HG03175 (cell line): ENCODE measurements around the gene GABRA5.

Source experiments
- ATAC-seq: cut with Tn5 transposase; IDR thresholded peaks from one replicate; pipeline ENCODE4 v1.9.1; 2021; ENCODE audit warnings: mild to moderate bottlenecking, moderate library complexity; ENCODE audit not compliant: unreplicated experiment

The GABRA5 gene

GRCh38 chr15:26921433-26921832 is 54.6 kb downstream of the GABRA5 start:
- ATAC-seq = no peak

GRCh38 chr15:26926081-26926480 is 59.2 kb downstream of the GABRA5 start:
- ATAC-seq = no peak

GRCh38 chr15:26928051-26928450 is 61.2 kb downstream of the GABRA5 start:
- ATAC-seq = no peak

- no peak for ATAC-seq
Measured at GRCh38 chr15:26929588-26929987, 62.7 kb downstream of the GABRA5 start.

- ATAC-seq = no peak
Measured at GRCh38 chr15:26934848-26935247, 68.0 kb downstream of the GABRA5 start.

GRCh38 chr15:26935322-26935721 is 68.5 kb downstream of the GABRA5 start:
- ATAC-seq = no peak

- no peak for ATAC-seq
Measured at GRCh38 chr15:26936502-26936901, 69.6 kb downstream of the GABRA5 start.

- ATAC-seq = no peak
Measured at GRCh38 chr15:26937134-26937533, 70.3 kb downstream of the GABRA5 start.

GRCh38 chr15:26939398-26939797 is 72.5 kb downstream of the GABRA5 start:
- no peak for ATAC-seq

- no peak for ATAC-seq
Measured at GRCh38 chr15:26941489-26941888, 74.6 kb downstream of the GABRA5 start.

- ATAC-seq = no peak
Measured at GRCh38 chr15:26943866-26944265, 77.0 kb downstream of the GABRA5 start.

GRCh38 chr15:26945046-26945445 is 78.2 kb downstream of the GABRA5 start:
- no peak for ATAC-seq

GRCh38 chr15:26950001-26950400 is 83.1 kb downstream of the GABRA5 start:
- ATAC-seq = no peak

GRCh38 chr15:26954403-26954802 is 87.5 kb downstream of the GABRA5 start:
- no peak for ATAC-seq

- no peak for ATAC-seq
Measured at GRCh38 chr15:26967719-26968269, 100.9 kb downstream of the GABRA5 start.

GRCh38 chr15:26968806-26969205 is 101.9 kb downstream of the GABRA5 start:
- ATAC-seq = no peak

- no peak for ATAC-seq
Measured at GRCh38 chr15:26970712-26971210, 103.9 kb downstream of the GABRA5 start, which contains the start of gene GABRG3. Gene GABRG3 (plus strand): TSS chr15:26971181.

- no peak for ATAC-seq
Measured at GRCh38 chr15:26971271-26972018, 104.6 kb downstream of the GABRA5 start.

- no peak for ATAC-seq
Measured at GRCh38 chr15:26972636-26973035, 105.8 kb downstream of the GABRA5 start.

GRCh38 chr15:26974120-26974780 is 107.4 kb downstream of the GABRA5 start:
- no peak for ATAC-seq

GRCh38 chr15:26981492-26981891 is 114.6 kb downstream of the GABRA5 start:
- ATAC-seq = no peak

- no peak for ATAC-seq
Measured at GRCh38 chr15:26983822-26984221, 117.0 kb downstream of the GABRA5 start.
